Activated T-cell treated with anti-CD3 and anti-CD28 coated beads, Interleukin-2, amount 50 U/mL, for 72 hours (primary cell): ENCODE data around the gene CIRBP. TPM values are rescaled to one million over a fixed set of nuclear protein-coding genes. Genes with fewer than 3 reads are reported as not detected.
A peak's percentile ranks its signal among the peaks of the same experiment; 100 is the strongest.

ENCODE experiments used
- ATAC-seq, 2 donors: fragments of 150-1000 bp; cut with Tn5 transposase; replicated peaks in 1 of 2; 2 replicates each; pipeline ENCODE4 v1.10.0; 2021; ENCODE audit warnings: moderate library complexity in 2 of 2, mild to moderate bottlenecking in 1 of 2
- DNase-seq, 2 donors: peaks; one replicate each; pipeline ENCODE4 v3.0.0; 2021 to 2022; ENCODE audit warnings: mixed read lengths in 1 of 2
- H3K27ac Mint-ChIP-seq: one replicate; pipeline ENCODE4 v1.8.0; 2022; ENCODE audit warnings: mild to moderate bottlenecking, moderate library complexity, mixed read lengths
- H3K27me3 Mint-ChIP-seq: one replicate; pipeline ENCODE4 v1.8.0; 2022; ENCODE audit warnings: low read depth, mixed read lengths
- H3K36me3 Mint-ChIP-seq, 2 donors: one replicate each; pipeline ENCODE4 v1.8.0; 2022; ENCODE audit warnings: mixed read lengths in 2 of 2, mild to moderate bottlenecking in 1 of 2; ENCODE audit not compliant: insufficient read depth in 2 of 2
- H3K4me1 Mint-ChIP-seq: one replicate; pipeline ENCODE4 v1.8.0; 2022; ENCODE audit warnings: low read depth, mixed read lengths
- H3K4me3 Mint-ChIP-seq, 2 donors: one replicate each; pipeline ENCODE4 v1.8.0; 2022; ENCODE audit warnings: mild to moderate bottlenecking in 2 of 2, mixed read lengths in 2 of 2, moderate library complexity in 2 of 2
- H3K9me3 Mint-ChIP-seq, 2 donors: one replicate each; pipeline ENCODE4 v1.8.0; 2022; ENCODE audit warnings: mixed read lengths in 2 of 2
- total RNA-seq, 2 donors: library from RNA; stranded (reverse); gene quantifications; one replicate each; pipeline ENCODE4 v1.2.3, GENCODE V29; 2022

CIRBP gene
- total RNA-seq, 2 donors from 2014 or later, result 400 to 456 TPM

GRCh38 chr19:1258707-1259205 lies 10.4 kb upstream of the CIRBP start:
- Mint-ChIP-seq H3K4me1 (peaks cover 54% of the 10 kb centered on the region), H3K9me3 (no peaks in the 10 kb centered on the region)
- no peak for ATAC-seq

GRCh38 chr19:1259206-1259875 lies 9.8 kb upstream of the CIRBP start:
- peak overlapping the region; percentile 93 to 95 for H3K4me3 Mint-ChIP-seq
- DNase-seq (peak; percentile 78 to 82), ATAC-seq (peak; percentile 41 to 50)
- peaks cover 0 to 15% of the 10 kb centered on the region in 2 donors for H3K36me3 Mint-ChIP-seq
- no peaks in the 10 kb centered on the region for H3K27me3 Mint-ChIP-seq
- no peaks in the 10 kb centered on the region for H3K9me3 Mint-ChIP-seq
- peak overlapping the region; percentile 90 for H3K27ac Mint-ChIP-seq
- peaks cover 54% of the 10 kb centered on the region for H3K4me1 Mint-ChIP-seq

More at GRCh38 chr19:1258707-1259205, 10.4 kb upstream of the CIRBP start:
- no peak for DNase-seq
- Mint-ChIP-seq H3K4me3 (peak overlapping the region; percentile 93 to 95), H3K27me3 (no peaks in the 10 kb centered on the region), H3K27ac (peak overlapping the region; percentile 87), H3K36me3 (peaks cover 0 to 13% of the 10 kb centered on the region in 2 donors)

GRCh38 chr19:1259876-1260748 lies 9.0 kb upstream of the CIRBP start:
- Mint-ChIP-seq H3K9me3 (no peaks in the 10 kb centered on the region), H3K4me3 (peak overlapping the region; percentile 93 to 95)
- peak; percentile 73 to 78 for DNase-seq

DNA sequence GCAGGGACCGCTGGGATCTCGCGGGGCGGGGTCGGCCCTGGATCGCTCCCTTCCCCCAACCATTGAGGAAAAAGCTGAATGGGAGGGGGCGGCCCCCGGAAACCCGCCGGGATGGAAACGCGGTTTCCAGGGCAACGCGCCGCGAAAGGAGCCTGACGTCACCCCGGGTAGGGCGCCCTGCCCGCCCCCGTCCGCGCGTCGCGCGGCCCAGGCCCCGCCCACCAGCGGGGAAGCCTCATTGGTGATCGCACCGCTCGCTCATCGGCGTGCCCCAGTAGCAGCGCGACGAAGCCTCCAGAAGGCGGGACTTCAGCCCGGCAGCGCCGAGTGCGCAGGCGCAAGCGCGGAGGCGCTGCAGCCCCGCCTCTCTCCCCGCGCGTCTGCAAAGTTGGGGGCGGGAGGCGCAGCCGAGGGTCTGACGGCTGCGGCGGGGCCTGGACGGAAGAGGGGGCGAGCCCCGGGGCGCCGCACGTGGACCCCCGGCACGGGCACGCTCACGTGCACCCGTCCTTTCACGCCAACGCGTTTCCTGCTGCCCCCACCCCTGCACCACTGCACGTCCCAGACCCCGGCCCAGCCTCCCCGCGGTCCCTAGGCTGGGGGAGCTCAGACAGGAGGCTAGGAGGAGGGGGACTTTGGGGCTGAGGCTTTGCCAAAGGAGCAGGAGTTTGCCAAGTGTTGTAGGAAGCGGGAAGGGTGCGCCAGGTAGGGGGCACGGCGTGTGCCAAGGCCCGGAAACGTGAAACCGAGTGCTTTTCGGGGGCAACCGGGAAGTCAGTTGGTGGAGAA lies 8.2 kb upstream of the CIRBP start:
- peaks cover 0 to 10% of the 10 kb centered on the region in 2 donors for H3K36me3 Mint-ChIP-seq
- peak; percentile 84 for ATAC-seq
- no peaks in the 10 kb centered on the region for H3K27me3 Mint-ChIP-seq
- H3K4me3 Mint-ChIP-seq, result peak overlapping the region; percentile 93 to 98
- H3K27ac Mint-ChIP-seq, result peak overlapping the region; percentile 90
- DNase-seq, result peak; percentile 98 to 99
- peaks cover 57% of the 10 kb centered on the region for H3K4me1 Mint-ChIP-seq
- H3K9me3 Mint-ChIP-seq, result no peaks in the 10 kb centered on the region

More at GRCh38 chr19:1259876-1260748, 9.0 kb upstream of the CIRBP start:
- peaks cover 51% of the 10 kb centered on the region for H3K4me1 Mint-ChIP-seq
- peaks cover 0 to 12% of the 10 kb centered on the region in 2 donors for H3K36me3 Mint-ChIP-seq
- peak; percentile 38 to 44 for ATAC-seq
- H3K27ac Mint-ChIP-seq, result peak overlapping the region; percentile 90
- no peaks in the 10 kb centered on the region for H3K27me3 Mint-ChIP-seq

DNA sequence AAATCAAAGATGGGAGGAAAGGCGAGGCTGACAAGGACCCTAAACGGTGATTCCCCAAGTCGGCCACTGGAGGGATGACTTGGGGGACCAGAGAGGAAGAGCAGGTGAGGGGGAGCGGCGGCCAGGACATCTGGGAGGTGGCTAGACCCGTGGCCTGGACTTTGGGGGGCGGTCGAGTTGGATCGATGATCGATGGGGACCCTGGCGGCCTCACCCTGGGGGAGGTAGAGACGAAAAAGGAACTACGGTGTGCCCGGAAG lies 7.7 kb upstream of the CIRBP start:
- DNase-seq (no peak), ATAC-seq (no peak)
- Mint-ChIP-seq H3K27me3 (no peaks in the 10 kb centered on the region), H3K27ac (peak overlapping the region; percentile 90), H3K9me3 (no peaks in the 10 kb centered on the region), H3K4me3 (peak overlapping the region; percentile 93 to 98), H3K36me3 (peaks cover 0 to 6% of the 10 kb centered on the region in 2 donors), H3K4me1 (peaks cover 59% of the 10 kb centered on the region)

- Mint-ChIP-seq H3K27me3 (no peaks in the 10 kb centered on the region), H3K4me1 (peaks cover 59% of the 10 kb centered on the region), H3K4me3 (peak overlapping the region; percentile 93 to 98), H3K36me3 (peaks cover 0 to 6% of the 10 kb centered on the region in 2 donors), H3K27ac (peak overlapping the region; percentile 90), H3K9me3 (no peaks in the 10 kb centered on the region)
- ATAC-seq, result no peak
- peak in 1 of 2 donors; percentile 46 for DNase-seq
Observed at GRCh38 chr19:1261798-1262622, 7.1 kb upstream of the CIRBP start.

- Mint-ChIP-seq H3K36me3 (peaks cover 0 to 5% of the 10 kb centered on the region in 2 donors), H3K27ac (no peak overlapping the region), H3K4me1 (peaks cover 61% of the 10 kb centered on the region), H3K9me3 (no peaks in the 10 kb centered on the region), H3K27me3 (no peaks in the 10 kb centered on the region), H3K4me3 (peak overlapping the region; percentile 75 to 79)
- no peak for ATAC-seq
- no peak for DNase-seq
Observed at GRCh38 chr19:1262623-1263123, 6.5 kb upstream of the CIRBP start.

DNA sequence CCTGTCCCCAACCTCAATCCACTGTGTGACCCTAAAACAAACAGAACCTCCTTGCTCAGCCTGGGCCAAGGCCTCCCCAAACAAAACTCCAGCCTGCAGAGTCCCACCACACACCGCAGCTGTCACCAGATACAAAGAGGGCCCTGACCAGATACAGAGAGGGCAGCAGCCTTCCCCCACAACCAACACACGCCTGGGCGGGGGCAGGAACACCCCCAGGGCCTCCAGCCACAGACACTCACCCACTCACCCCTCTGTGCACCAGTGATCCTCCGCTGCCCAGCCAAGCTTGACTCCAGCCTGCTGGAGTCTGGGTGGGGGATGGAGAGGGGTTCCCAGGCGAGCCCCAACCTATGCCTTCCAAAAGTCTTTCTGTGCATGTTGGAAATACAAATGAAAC lies 5.9 kb upstream of the CIRBP start:
- peak overlapping the region; percentile 75 to 79 for H3K4me3 Mint-ChIP-seq
- DNase-seq (no peak), ATAC-seq (no peak)
- H3K4me1 Mint-ChIP-seq, result peaks cover 61% of the 10 kb centered on the region
- H3K9me3 Mint-ChIP-seq, result no peaks in the 10 kb centered on the region
- no peaks in the 10 kb centered on the region for H3K27me3 Mint-ChIP-seq
- H3K27ac Mint-ChIP-seq, result peak overlapping the region; percentile 80
- peaks cover 0 to 4% of the 10 kb centered on the region in 2 donors for H3K36me3 Mint-ChIP-seq

DNA sequence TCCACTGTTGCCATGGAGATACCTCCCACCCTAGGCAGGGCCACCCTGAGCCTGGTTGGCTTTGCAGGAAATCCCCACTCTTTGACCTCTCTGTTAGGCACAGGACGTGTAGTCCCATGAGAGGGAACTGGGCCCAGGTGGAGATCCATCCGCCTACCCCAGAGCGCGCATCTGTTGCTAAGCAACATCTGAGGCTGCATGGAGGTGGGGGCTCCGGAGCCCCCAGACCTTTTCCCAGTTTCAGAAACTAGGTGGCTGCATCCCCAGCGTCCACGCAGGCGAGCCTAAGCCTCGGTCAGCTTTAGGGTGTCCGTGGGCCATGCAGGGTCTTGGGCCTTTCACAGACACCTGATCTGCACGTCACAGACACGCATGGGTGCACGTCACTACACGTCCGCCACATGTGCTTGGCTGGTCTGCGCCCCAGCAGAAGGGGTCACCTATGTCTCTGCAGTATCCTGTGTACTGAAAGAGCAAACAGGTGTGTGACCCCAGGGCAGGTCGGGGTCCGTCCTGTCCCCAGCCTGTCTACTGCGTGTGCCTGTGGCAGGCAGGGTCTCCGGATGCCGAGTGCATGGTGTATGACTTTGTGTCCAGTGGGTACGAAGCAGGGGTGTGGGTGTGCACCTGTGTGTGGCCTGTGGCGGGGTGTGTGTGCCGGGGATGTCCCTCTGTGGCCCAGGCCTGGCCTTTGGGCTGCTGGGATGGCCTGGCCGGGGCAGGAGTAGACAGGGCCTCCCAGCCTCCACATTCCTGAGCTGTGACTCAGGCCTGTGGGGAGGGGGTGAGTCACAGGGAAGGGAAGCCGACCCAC lies 4.1 kb upstream of the CIRBP start:
- Mint-ChIP-seq H3K9me3 (no peaks in the 10 kb centered on the region), H3K36me3 (peaks cover 2 to 4% of the 10 kb centered on the region in 2 donors), H3K4me3 (peak overlapping the region; percentile 61 to 64), H3K4me1 (peaks cover 55% of the 10 kb centered on the region), H3K27me3 (no peaks in the 10 kb centered on the region), H3K27ac (no peak overlapping the region)
- no peak for ATAC-seq
- DNase-seq, result no peak

DNA sequence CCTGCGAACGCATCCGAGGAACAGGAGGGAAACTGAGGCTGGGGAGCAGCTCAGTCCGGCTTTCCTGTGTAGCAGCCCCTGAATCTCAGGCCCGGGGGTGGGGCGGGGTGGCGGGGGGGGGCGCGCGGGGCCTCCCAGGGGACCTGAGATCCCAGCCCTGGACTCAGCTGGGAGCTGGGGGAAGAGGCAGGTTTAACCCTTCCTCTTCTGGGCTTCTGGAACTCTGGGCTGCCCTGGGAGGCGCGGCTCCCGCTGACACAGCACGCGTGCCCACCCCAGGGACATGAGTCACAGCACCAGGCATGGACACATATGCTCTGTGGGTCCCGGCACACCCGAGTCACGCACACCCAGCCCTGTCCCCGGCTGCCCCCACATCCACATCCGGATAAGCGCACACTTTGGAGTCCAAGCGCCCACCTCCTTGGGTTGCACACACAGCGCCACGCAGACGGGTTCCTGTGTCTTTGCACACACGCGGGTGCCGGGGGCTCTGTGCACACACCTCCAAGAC lies 3.5 kb upstream of the CIRBP start:
- H3K9me3 Mint-ChIP-seq, result no peaks in the 10 kb centered on the region
- no peak overlapping the region for H3K27ac Mint-ChIP-seq
- ATAC-seq (peak in 1 of 2 donors; percentile 2), DNase-seq (peak; percentile 51 to 70)
- peak overlapping the region; percentile 75 to 80 for H3K4me3 Mint-ChIP-seq
- H3K36me3 Mint-ChIP-seq, result peaks cover 4 to 10% of the 10 kb centered on the region in 2 donors
- H3K27me3 Mint-ChIP-seq, result no peaks in the 10 kb centered on the region
- peaks cover 61% of the 10 kb centered on the region for H3K4me1 Mint-ChIP-seq
